Measurements from ENCODE around the gene SGIP1. TPM values are rescaled to one million over a fixed set of nuclear protein-coding genes. Genes with fewer than 3 reads are reported as not detected.

Gene SGIP1
- total and polyA plus RNA-seq, 5 donors from 2014 or later = not detected

- no peak overlapping the region for H3K27ac Mint-ChIP-seq
These were observed 64.7 kb downstream of the SGIP1 start for GRCh38 chr1:66598670-66599069.

GRCh38 chr1:66599346-66599745 is 65.4 kb downstream of the SGIP1 start:
- Mint-ChIP-seq H3K27ac (no peak overlapping the region), H3K4me3 (no peak overlapping the region), H3K36me3 (no peaks in the 10 kb centered on the region), H3K4me1 (no peaks in the 10 kb centered on the region), H3K9me3 (peaks cover 0 to 4% (median 1%) of the 10 kb centered on the region in 7 donors), H3K27me3 (peaks cover 22% of the 10 kb centered on the region)
- no peak for ATAC-seq (ENCODE audit: low read depth in 2 of 2)
- no peaks in the 10 kb centered on the region for H3K36me3 ChIP-seq (ENCODE audit: control insufficient read depth, insufficient read depth, low read length)
- H3K27me3 ChIP-seq (ENCODE audit: control insufficient read depth, insufficient read depth, low read length) = no peaks in the 10 kb centered on the region
- no peak overlapping the region for H3K4me3 ChIP-seq (ENCODE audit: low read depth, low read length)
- no peak for DNase-seq
- no peaks in the 10 kb centered on the region for H3K4me1 ChIP-seq (ENCODE audit: control insufficient read depth, insufficient read depth, low read length, poor library complexity, severe bottlenecking)
- H3K9me3 ChIP-seq (ENCODE audit: control insufficient read depth in 2 of 2, low read length in 2 of 2) = no peaks in the 10 kb centered on the region
- no peak overlapping the region for H3K27ac ChIP-seq (ENCODE audit: insufficient read depth, low read length, poor library complexity, severe bottlenecking)

More at GRCh38 chr1:66598670-66599069, 64.7 kb downstream of the SGIP1 start:
- Mint-ChIP-seq H3K9me3 (peaks cover 0 to 4% (median 1%) of the 10 kb centered on the region in 7 donors), H3K27me3 (peaks cover 23% of the 10 kb centered on the region), H3K4me1 (no peaks in the 10 kb centered on the region), H3K4me3 (no peak overlapping the region), H3K36me3 (no peaks in the 10 kb centered on the region)
- ATAC-seq (ENCODE audit: low read depth in 2 of 2) (no peak), DNase-seq (no peak)
- Histone ChIP-seq H3K4me3 (ENCODE audit: low read depth, low read length) (no peak overlapping the region), H3K27me3 (ENCODE audit: control insufficient read depth, insufficient read depth, low read length) (no peaks in the 10 kb centered on the region), H3K27ac (ENCODE audit: insufficient read depth, low read length, poor library complexity, severe bottlenecking) (no peak overlapping the region), H3K36me3 (ENCODE audit: control insufficient read depth, insufficient read depth, low read length) (no peaks in the 10 kb centered on the region), H3K4me1 (ENCODE audit: control insufficient read depth, insufficient read depth, low read length, poor library complexity, severe bottlenecking) (no peaks in the 10 kb centered on the region), H3K9me3 (ENCODE audit: control insufficient read depth in 2 of 2, low read length in 2 of 2) (no peaks in the 10 kb centered on the region)

- Mint-ChIP-seq H3K36me3 (no peaks in the 10 kb centered on the region), H3K27ac (no peak overlapping the region), H3K9me3 (peaks cover 0 to 4% (median 1%) of the 10 kb centered on the region in 7 donors), H3K4me3 (no peak overlapping the region), H3K4me1 (no peaks in the 10 kb centered on the region), H3K27me3 (peaks cover 22% of the 10 kb centered on the region)
- Histone ChIP-seq H3K4me3 (ENCODE audit: low read depth, low read length) (no peak overlapping the region), H3K27me3 (ENCODE audit: control insufficient read depth, insufficient read depth, low read length) (no peaks in the 10 kb centered on the region), H3K36me3 (ENCODE audit: control insufficient read depth, insufficient read depth, low read length) (no peaks in the 10 kb centered on the region), H3K27ac (ENCODE audit: insufficient read depth, low read length, poor library complexity, severe bottlenecking) (no peak overlapping the region), H3K9me3 (ENCODE audit: control insufficient read depth in 2 of 2, low read length in 2 of 2) (no peaks in the 10 kb centered on the region), H3K4me1 (ENCODE audit: control insufficient read depth, insufficient read depth, low read length, poor library complexity, severe bottlenecking) (no peaks in the 10 kb centered on the region)
- no peak for DNase-seq
- ATAC-seq (ENCODE audit: low read depth in 2 of 2) = no peak
These were observed 66.2 kb downstream of the SGIP1 start for GRCh38 chr1:66599899-66600737.

- no peak for DNase-seq
- no peak overlapping the region for H3K4me3 ChIP-seq (ENCODE audit: low read depth, low read length)
These were observed 71.6 kb downstream of the SGIP1 start for GRCh38 chr1:66605419-66605997.

GRCh38 chr1:66606362-66607065 is 72.6 kb downstream of the SGIP1 start:
- H3K4me1 Mint-ChIP-seq = no peaks in the 10 kb centered on the region
- DNase-seq = no peak
- H3K36me3 Mint-ChIP-seq = no peaks in the 10 kb centered on the region

More at GRCh38 chr1:66605419-66605997, 71.6 kb downstream of the SGIP1 start:
- Histone ChIP-seq H3K36me3 (ENCODE audit: control insufficient read depth, insufficient read depth, low read length) (no peaks in the 10 kb centered on the region), H3K27ac (ENCODE audit: insufficient read depth, low read length, poor library complexity, severe bottlenecking) (no peak overlapping the region), H3K27me3 (ENCODE audit: control insufficient read depth, insufficient read depth, low read length) (peaks cover 4% of the 10 kb centered on the region), H3K4me1 (ENCODE audit: control insufficient read depth, insufficient read depth, low read length, poor library complexity, severe bottlenecking) (no peaks in the 10 kb centered on the region), H3K9me3 (ENCODE audit: control insufficient read depth in 2 of 2, low read length in 2 of 2) (no peaks in the 10 kb centered on the region)
- Mint-ChIP-seq H3K9me3 (no peaks in the 10 kb centered on the region), H3K4me1 (no peaks in the 10 kb centered on the region), H3K4me3 (no peak overlapping the region), H3K27me3 (peaks cover 17% of the 10 kb centered on the region), H3K36me3 (no peaks in the 10 kb centered on the region), H3K27ac (no peak overlapping the region)
- ATAC-seq (ENCODE audit: low read depth in 2 of 2) = no peak

GRCh38 chr1:66607458-66607857 is 73.5 kb downstream of the SGIP1 start:
- H3K4me3 Mint-ChIP-seq = no peak overlapping the region
- no peak overlapping the region for H3K27ac ChIP-seq (ENCODE audit: insufficient read depth, low read length, poor library complexity, severe bottlenecking)

More at GRCh38 chr1:66606362-66607065, 72.6 kb downstream of the SGIP1 start:
- Histone ChIP-seq H3K4me3 (ENCODE audit: low read depth, low read length) (no peak overlapping the region), H3K36me3 (ENCODE audit: control insufficient read depth, insufficient read depth, low read length) (no peaks in the 10 kb centered on the region), H3K27me3 (ENCODE audit: control insufficient read depth, insufficient read depth, low read length) (peaks cover 4% of the 10 kb centered on the region), H3K27ac (ENCODE audit: insufficient read depth, low read length, poor library complexity, severe bottlenecking) (no peak overlapping the region), H3K9me3 (ENCODE audit: control insufficient read depth in 2 of 2, low read length in 2 of 2) (no peaks in the 10 kb centered on the region), H3K4me1 (ENCODE audit: control insufficient read depth, insufficient read depth, low read length, poor library complexity, severe bottlenecking) (no peaks in the 10 kb centered on the region)
- no peak overlapping the region for H3K27ac Mint-ChIP-seq
- no peaks in the 10 kb centered on the region for H3K9me3 Mint-ChIP-seq
- ATAC-seq (ENCODE audit: low read depth in 2 of 2) = no peak
- no peak overlapping the region for H3K4me3 Mint-ChIP-seq
- peaks cover 10% of the 10 kb centered on the region for H3K27me3 Mint-ChIP-seq

GRCh38 chr1:66613187-66613586 is 79.2 kb downstream of the SGIP1 start:
- Mint-ChIP-seq H3K9me3 (no peaks in the 10 kb centered on the region), H3K27me3 (peaks cover 4% of the 10 kb centered on the region), H3K36me3 (no peaks in the 10 kb centered on the region), H3K4me1 (no peaks in the 10 kb centered on the region), H3K4me3 (no peak overlapping the region), H3K27ac (no peak overlapping the region)
- H3K4me1 ChIP-seq (ENCODE audit: control insufficient read depth, insufficient read depth, low read length, poor library complexity, severe bottlenecking) = no peaks in the 10 kb centered on the region
- no peak overlapping the region for H3K4me3 ChIP-seq (ENCODE audit: low read depth, low read length)
- no peak overlapping the region for H3K27ac ChIP-seq (ENCODE audit: insufficient read depth, low read length, poor library complexity, severe bottlenecking)
- ATAC-seq (ENCODE audit: low read depth in 2 of 2) = no peak
- no peaks in the 10 kb centered on the region for H3K9me3 ChIP-seq (ENCODE audit: control insufficient read depth in 2 of 2, low read length in 2 of 2)
- H3K36me3 ChIP-seq (ENCODE audit: control insufficient read depth, insufficient read depth, low read length) = no peaks in the 10 kb centered on the region
- no peak for DNase-seq
- peaks cover 2% of the 10 kb centered on the region for H3K27me3 ChIP-seq (ENCODE audit: control insufficient read depth, insufficient read depth, low read length)

More at GRCh38 chr1:66607458-66607857, 73.5 kb downstream of the SGIP1 start:
- DNase-seq = no peak
- ATAC-seq (ENCODE audit: low read depth in 2 of 2) = no peak
- no peak overlapping the region for H3K4me3 ChIP-seq (ENCODE audit: low read depth, low read length)
- Mint-ChIP-seq H3K36me3 (no peaks in the 10 kb centered on the region), H3K9me3 (no peaks in the 10 kb centered on the region), H3K4me1 (no peaks in the 10 kb centered on the region), H3K27ac (no peak overlapping the region), H3K27me3 (peaks cover 9% of the 10 kb centered on the region)
- no peaks in the 10 kb centered on the region for H3K4me1 ChIP-seq (ENCODE audit: control insufficient read depth, insufficient read depth, low read length, poor library complexity, severe bottlenecking)
- peaks cover 4% of the 10 kb centered on the region for H3K27me3 ChIP-seq (ENCODE audit: control insufficient read depth, insufficient read depth, low read length)
- no peaks in the 10 kb centered on the region for H3K36me3 ChIP-seq (ENCODE audit: control insufficient read depth, insufficient read depth, low read length)
- H3K9me3 ChIP-seq (ENCODE audit: control insufficient read depth in 2 of 2, low read length in 2 of 2) = no peaks in the 10 kb centered on the region

Data from CD4-positive, CD25-positive, alpha-beta regulatory T cell (primary cell).